Measurements from ENCODE around the gene TOR4A.

GRCh38 chr9:137317021-137317717 lies 39.6 kb downstream of the TOR4A start:
- TF ChIP-seq REST (IDR thresholded peaks at IDR 0.05; ENCODE audit: insufficient replicate concordance, low read depth) (no peak), CTCF (IDR thresholded peaks at IDR 0.05; ENCODE audit: insufficient read depth, low read length) (no peak), POLR2AphosphoS5 (IDR thresholded peaks at IDR 0.05; ENCODE audit: low read depth) (no peak), GABPA (IDR thresholded peaks at IDR 0.05; ENCODE audit: low read depth) (no peak), SPI1 (IDR thresholded peaks at IDR 0.05; ENCODE audit: borderline replicate concordance, low read depth) (no peak)

Data from HL-60 (cell line).